ENCODE measurements around the gene PSMD4. TPM values are rescaled to one million over a fixed set of nuclear protein-coding genes. Genes with fewer than 3 reads are reported as not detected.

The PSMD4 gene
- total RNA-seq, 1 donor from 2014 or later, result 150 TPM

DNA sequence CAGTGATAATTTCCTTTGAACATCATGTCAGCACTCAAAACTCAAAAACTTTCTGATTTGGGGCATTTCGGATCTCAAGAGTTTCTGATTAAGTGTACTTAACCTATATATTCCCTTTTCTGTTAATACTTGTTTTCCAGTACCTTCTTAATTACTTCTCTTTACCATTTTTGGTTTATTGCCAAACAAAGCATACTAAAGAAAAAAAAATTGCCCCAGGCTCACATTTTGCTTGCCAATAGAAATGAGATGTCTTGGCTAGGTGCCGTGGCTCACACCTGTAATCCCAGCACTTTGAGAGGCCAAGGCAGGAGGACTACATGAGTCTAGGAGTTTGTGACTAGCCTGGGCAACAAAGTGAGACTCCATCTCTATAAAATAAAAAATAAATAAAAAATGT, 4.8 kb downstream of the PSMD4 start:
- no peak for DNase-seq (ENCODE audit: extremely low spot score, unreplicated experiment)
- TF ChIP-seq, protein P1, sequence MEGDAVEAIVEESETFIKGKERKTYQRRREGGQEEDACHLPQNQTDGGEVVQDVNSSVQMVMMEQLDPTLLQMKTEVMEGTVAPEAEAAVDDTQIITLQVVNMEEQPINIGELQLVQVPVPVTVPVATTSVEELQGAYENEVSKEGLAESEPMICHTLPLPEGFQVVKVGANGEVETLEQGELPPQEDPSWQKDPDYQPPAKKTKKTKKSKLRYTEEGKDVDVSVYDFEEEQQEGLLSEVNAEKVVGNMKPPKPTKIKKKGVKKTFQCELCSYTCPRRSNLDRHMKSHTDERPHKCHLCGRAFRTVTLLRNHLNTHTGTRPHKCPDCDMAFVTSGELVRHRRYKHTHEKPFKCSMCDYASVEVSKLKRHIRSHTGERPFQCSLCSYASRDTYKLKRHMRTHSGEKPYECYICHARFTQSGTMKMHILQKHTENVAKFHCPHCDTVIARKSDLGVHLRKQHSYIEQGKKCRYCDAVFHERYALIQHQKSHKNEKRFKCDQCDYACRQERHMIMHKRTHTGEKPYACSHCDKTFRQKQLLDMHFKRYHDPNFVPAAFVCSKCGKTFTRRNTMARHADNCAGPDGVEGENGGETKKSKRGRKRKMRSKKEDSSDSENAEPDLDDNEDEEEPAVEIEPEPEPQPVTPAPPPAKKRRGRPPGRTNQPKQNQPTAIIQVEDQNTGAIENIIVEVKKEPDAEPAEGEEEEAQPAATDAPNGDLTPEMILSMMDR (IDR thresholded peaks at IDR 0.05), result no peak

DNA sequence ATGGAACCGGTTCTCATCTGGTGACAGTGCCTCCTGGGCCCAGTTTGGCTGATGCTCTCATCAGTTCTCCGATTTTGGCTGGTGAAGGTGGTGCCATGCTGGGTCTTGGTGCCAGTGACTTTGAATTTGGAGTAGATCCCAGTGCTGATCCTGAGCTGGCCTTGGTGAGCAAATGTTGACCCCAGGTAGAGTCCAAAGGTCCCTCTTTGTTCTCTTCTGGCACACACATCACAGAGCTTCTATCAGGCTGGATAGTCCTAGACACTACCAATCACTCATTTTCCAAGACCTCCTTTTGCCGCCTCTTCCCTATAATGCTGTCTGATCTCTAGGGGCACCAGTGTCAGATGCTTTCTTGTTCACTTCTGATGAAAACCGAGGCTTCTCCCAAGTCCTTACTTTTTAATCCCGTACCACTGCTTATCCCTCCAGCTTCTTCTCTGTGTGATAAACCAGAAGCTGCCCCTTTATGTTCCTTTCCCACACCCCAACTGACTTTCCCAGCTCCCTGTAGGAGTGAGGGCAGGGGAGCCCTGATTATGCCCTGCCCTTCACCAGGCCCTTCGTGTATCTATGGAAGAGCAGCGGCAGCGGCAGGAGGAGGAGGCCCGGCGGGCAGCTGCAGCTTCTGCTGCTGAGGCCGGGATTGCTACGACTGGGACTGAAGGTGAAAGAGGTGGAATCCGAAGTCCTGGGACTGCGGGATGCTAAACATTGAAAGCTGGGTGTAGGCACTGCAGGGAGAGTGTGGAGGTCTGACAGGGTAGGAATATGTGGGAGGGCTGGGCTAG, 11.1 kb downstream of the PSMD4 start:
- H3K27me3 Mint-ChIP-seq (ENCODE audit: unreplicated experiment), result no peaks in the 10 kb centered on the region
- no peak overlapping the region for H3K4me3 Mint-ChIP-seq (ENCODE audit: unreplicated experiment)
- no peaks in the 10 kb centered on the region for H3K9me3 Mint-ChIP-seq (ENCODE audit: unreplicated experiment)
- TF ChIP-seq, protein P1 (IDR thresholded peaks at IDR 0.05), result no peak
- no peaks in the 10 kb centered on the region for H3K4me1 Mint-ChIP-seq (ENCODE audit: unreplicated experiment)
- no peak for DNase-seq (ENCODE audit: extremely low spot score, unreplicated experiment)
- H3K27ac Mint-ChIP-seq (ENCODE audit: unreplicated experiment), result no peak overlapping the region
- peaks cover 44% of the 10 kb centered on the region for H3K36me3 Mint-ChIP-seq (ENCODE audit: unreplicated experiment)

More for the DNA sequence above, 4.8 kb downstream of the PSMD4 start:
- Mint-ChIP-seq H3K27ac (ENCODE audit: unreplicated experiment) (no peak overlapping the region), H3K4me3 (ENCODE audit: unreplicated experiment) (no peak overlapping the region), H3K9me3 (ENCODE audit: unreplicated experiment) (no peaks in the 10 kb centered on the region), H3K36me3 (ENCODE audit: unreplicated experiment) (peaks cover 7% of the 10 kb centered on the region), H3K27me3 (ENCODE audit: unreplicated experiment) (no peaks in the 10 kb centered on the region), H3K4me1 (ENCODE audit: unreplicated experiment) (peaks cover 19% of the 10 kb centered on the region)

DNA sequence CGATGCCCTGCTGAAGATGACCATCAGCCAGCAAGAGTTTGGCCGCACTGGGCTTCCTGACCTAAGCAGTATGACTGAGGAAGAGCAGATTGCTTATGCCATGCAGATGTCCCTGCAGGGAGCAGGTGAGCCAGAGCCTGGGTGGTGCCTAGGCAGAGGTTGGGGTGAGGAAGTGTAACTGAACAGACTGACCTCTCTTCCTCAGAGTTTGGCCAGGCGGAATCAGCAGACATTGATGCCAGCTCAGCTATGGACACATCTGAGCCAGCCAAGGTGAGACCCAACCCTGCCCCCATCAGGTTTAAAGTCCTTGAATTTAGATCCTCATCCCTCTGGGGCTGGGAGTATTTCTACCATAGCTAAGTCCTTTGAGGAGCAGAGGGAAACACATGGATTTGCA, 11.8 kb downstream of the PSMD4 start:
- Mint-ChIP-seq H3K27me3 (ENCODE audit: unreplicated experiment) (no peaks in the 10 kb centered on the region), H3K4me1 (ENCODE audit: unreplicated experiment) (no peaks in the 10 kb centered on the region), H3K27ac (ENCODE audit: unreplicated experiment) (no peak overlapping the region), H3K9me3 (ENCODE audit: unreplicated experiment) (no peaks in the 10 kb centered on the region), H3K36me3 (ENCODE audit: unreplicated experiment) (peaks cover 45% of the 10 kb centered on the region), H3K4me3 (ENCODE audit: unreplicated experiment) (no peak overlapping the region)
- TF ChIP-seq, protein P1 (IDR thresholded peaks at IDR 0.05), result no peak
- DNase-seq (ENCODE audit: extremely low spot score, unreplicated experiment), result no peak

DNA sequence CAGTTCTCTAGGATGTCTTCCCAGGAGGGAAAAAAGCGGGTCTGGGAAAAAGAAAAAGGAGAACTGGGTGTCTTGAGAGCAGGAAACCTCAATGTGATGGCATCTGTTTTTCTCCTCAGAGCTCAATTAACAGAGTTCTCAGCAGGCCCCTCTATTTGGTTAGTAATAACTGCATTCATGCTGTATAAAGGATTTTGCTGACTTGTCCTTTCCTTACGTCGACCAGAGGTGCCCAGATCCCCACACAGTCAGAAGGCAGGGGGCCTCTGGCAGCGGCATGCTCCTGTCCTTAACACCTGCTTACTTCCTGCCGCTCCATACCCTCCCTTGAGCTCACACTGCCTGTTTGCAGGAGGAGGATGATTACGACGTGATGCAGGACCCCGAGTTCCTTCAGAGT, 12.3 kb downstream of the PSMD4 start:
- H3K4me3 Mint-ChIP-seq (ENCODE audit: unreplicated experiment), result no peak overlapping the region
- DNase-seq (ENCODE audit: extremely low spot score, unreplicated experiment), result no peak
- TF ChIP-seq, protein P1 (IDR thresholded peaks at IDR 0.05), result no peak
- H3K36me3 Mint-ChIP-seq (ENCODE audit: unreplicated experiment), result peaks cover 49% of the 10 kb centered on the region
- no peak overlapping the region for H3K27ac Mint-ChIP-seq (ENCODE audit: unreplicated experiment)
- no peaks in the 10 kb centered on the region for H3K27me3 Mint-ChIP-seq (ENCODE audit: unreplicated experiment)
- H3K4me1 Mint-ChIP-seq (ENCODE audit: unreplicated experiment), result no peaks in the 10 kb centered on the region
- H3K9me3 Mint-ChIP-seq (ENCODE audit: unreplicated experiment), result no peaks in the 10 kb centered on the region

GRCh38 chr1:151267760-151268159, 13.2 kb downstream of the PSMD4 start:
- Mint-ChIP-seq H3K27me3 (ENCODE audit: unreplicated experiment) (no peaks in the 10 kb centered on the region), H3K4me3 (ENCODE audit: unreplicated experiment) (no peak overlapping the region), H3K27ac (ENCODE audit: unreplicated experiment) (no peak overlapping the region), H3K4me1 (ENCODE audit: unreplicated experiment) (no peaks in the 10 kb centered on the region), H3K36me3 (ENCODE audit: unreplicated experiment) (peaks cover 51% of the 10 kb centered on the region), H3K9me3 (ENCODE audit: unreplicated experiment) (no peaks in the 10 kb centered on the region)
- no peak for DNase-seq (ENCODE audit: extremely low spot score, unreplicated experiment)
- TF ChIP-seq, protein P1 (IDR thresholded peaks at IDR 0.05), result no peak

Measured in osteocyte (in vitro differentiated cells).